AG04449 (cell line): Measurements from ENCODE around the gene ZDHHC3.

Experiments
- CTCF ChIA-PET: fragments of 350-600 bp; formaldehyde crosslinking; extraction: SDS; loops from one replicate; lab custom pipeline; 2021; ENCODE audit warnings: antibody characterized with exemption; lab: Yijun Ruan, JAX
- POLR2A ChIA-PET: fragments of 400-600, 350-600 bp; formaldehyde crosslinking; extraction: SDS; loops from one replicate; lab custom pipeline; 2020; ENCODE audit warnings: antibody characterized with exemption, inconsistent platforms; lab: Yijun Ruan, JAX
- DNase-seq: peaks from one replicate; pipeline ENCODE4 v3.0.0-alpha.2; 2010; ENCODE audit warnings: low read depth, low spot score
- H3K4me3 ChIP-seq: 2 replicates; pipeline ENCODE4 v1.5.1; 2011; ENCODE audit warnings: low read depth, mild to moderate bottlenecking, control low read depth, low read length
- TF ChIP-seq, protein P1 (sequence below): IDR thresholded peaks from one replicate; pipeline ENCODE4 v1.5.1; 2011; ENCODE audit warnings: mild to moderate bottlenecking, moderate library complexity, low read length, control low read depth, inconsistent platforms; ENCODE audit not compliant: insufficient read depth; ENCODE audit errors: missing control alignments

Gene ZDHHC3

DNA sequence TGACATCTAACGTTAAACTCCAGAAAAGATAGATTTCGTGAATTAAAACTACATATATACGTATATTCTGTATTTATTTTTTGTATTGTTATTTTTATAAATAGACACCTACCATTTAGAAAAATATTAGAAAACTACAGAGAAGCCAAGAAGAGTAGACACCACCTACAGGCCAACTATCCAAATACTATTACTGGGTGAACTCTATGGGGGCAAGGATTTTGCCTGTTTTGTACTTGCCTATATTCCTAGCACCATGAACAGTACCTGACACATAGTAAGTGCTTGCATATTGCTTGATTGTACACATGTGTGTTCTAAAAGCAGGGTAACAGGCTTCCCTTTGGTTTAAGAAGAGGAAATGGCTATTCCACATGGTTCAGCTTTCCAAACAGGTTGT lies 25.8 kb upstream of the ZDHHC3 start:
- H3K4me3 ChIP-seq, result no peak overlapping the region
- CTCF ChIA-PET, result interaction anchor here (1.8 to 2.8 kb wide), 2 partner anchors 8 to 11 kb away, joined by 8 to 9 read pairs; no protein-coding TSS in a partner anchor
- POLR2A ChIA-PET, result no interaction called here
- TF ChIP-seq, protein P1, sequence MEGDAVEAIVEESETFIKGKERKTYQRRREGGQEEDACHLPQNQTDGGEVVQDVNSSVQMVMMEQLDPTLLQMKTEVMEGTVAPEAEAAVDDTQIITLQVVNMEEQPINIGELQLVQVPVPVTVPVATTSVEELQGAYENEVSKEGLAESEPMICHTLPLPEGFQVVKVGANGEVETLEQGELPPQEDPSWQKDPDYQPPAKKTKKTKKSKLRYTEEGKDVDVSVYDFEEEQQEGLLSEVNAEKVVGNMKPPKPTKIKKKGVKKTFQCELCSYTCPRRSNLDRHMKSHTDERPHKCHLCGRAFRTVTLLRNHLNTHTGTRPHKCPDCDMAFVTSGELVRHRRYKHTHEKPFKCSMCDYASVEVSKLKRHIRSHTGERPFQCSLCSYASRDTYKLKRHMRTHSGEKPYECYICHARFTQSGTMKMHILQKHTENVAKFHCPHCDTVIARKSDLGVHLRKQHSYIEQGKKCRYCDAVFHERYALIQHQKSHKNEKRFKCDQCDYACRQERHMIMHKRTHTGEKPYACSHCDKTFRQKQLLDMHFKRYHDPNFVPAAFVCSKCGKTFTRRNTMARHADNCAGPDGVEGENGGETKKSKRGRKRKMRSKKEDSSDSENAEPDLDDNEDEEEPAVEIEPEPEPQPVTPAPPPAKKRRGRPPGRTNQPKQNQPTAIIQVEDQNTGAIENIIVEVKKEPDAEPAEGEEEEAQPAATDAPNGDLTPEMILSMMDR, result no peak
- no peak for DNase-seq

DNA sequence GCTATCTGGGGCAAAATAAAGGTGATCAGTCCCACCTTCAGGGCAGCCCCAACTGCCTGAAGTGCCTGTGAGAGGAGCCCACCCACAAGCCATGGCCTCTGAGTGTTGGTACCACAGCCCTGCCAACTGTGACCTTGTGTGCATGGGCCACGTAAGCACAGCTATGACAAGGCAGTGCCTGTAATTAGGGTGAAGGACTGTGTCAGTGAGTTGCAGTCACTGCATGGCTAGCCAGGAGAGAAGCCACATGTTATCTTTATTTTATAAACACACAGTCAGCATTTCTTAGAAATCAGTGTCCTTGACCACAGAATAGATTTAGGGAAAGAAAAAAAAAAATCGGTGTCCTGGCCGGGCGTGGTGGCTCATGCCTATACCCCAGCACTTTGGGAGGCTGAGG lies 24.8 kb upstream of the ZDHHC3 start:
- DNase-seq, result no peak
- TF ChIP-seq, protein P1, result no peak
- ChIA-PET POLR2A (no interaction called here), CTCF (interaction anchor here (1.8 kb wide), 1 partner anchor 10 kb away, joined by 8 read pairs; no protein-coding TSS in a partner anchor)
- H3K4me3 ChIP-seq, result no peak overlapping the region

DNA sequence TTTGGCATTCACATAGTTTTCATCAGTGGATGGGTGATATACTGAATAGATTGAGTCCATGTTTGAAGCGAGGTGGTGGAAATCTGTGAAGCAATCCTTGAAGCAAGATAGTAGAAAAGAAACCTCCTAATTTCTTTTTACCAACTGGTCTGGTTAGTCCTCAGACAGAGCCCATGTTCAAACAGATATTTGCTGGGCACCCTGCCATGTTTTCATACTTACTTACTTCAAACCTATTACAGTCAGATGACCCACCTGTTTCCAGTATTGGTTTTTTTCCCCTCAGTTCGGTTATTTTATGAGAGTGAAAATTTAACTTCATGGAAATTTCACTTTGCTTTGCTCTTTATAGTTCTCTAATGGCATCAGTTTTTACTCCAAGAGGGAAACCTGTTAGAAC lies 23.8 kb upstream of the ZDHHC3 start:
- CTCF ChIA-PET, result interaction anchor here (1.3 kb wide), 1 partner anchor 11 kb away, joined by 3 read pairs; no protein-coding TSS in a partner anchor
- TF ChIP-seq, protein P1, result no peak
- POLR2A ChIA-PET, result no interaction called here
- DNase-seq, result no peak
- H3K4me3 ChIP-seq, result no peak overlapping the region

DNA sequence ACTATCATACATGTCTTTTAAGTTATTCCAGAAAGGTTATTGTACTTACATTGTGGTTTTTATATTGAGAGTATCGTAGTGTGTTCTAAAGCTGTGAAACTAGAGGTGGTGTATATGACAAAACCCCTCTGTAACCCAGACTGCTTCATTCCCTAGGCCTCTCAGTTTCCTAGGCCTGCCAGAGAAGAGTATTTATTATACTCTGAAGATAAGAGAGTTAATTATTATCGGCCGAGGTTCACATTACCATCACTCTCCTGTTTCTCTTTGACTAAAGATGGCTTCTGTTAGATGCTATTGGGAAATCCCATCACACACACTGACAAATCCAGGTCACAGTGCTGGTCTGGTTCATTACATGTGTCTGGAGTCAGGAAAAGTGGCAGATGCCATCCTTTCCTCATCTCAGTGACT lies 20.6 kb upstream of the ZDHHC3 start:
- CTCF ChIA-PET, result interaction anchor here (1.0 to 2.0 kb wide), 3 partner anchors 9 to 19 kb away, joined by 4 to 7 read pairs (median 4); no protein-coding TSS in a partner anchor
- POLR2A ChIA-PET, result no interaction called here
- TF ChIP-seq, protein P1, result no peak
- no peak for DNase-seq
- H3K4me3 ChIP-seq, result no peak overlapping the region

DNA sequence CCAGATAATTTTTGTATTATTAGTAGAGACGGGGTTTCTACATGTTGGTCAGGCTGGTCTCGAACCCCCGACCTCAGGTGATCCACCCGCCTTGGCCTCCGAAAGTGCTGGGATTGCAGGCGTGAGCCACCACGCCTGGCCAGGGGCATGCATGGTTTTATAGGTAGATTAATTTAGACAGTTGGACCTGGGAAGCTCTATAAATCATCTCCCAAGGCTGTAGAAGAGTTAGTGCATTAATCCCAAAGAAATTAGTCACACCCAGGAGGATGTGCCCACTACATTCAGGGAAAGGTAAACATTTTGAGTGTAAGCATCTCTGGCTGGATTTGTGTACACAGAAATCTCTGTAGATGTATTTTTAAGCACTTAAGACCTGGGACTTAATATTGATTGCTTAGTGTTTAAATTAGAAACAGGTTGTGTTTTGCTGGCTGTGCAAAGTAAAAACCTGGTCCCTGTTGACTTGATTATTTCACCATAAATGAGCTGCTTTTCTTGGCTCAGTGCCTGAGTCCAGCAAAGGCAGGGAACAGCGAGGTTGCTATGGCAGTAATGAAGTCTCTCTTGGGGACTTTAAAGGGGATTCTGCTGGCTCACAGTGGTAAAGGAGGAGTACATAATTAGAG lies 19.3 kb upstream of the ZDHHC3 start:
- DNase-seq, result no peak
- POLR2A ChIA-PET, result no interaction called here
- CTCF ChIA-PET, result interaction anchor here (1.6 to 2.0 kb wide), 2 partner anchors 8 to 17 kb away, joined by 4 to 7 read pairs; no protein-coding TSS in a partner anchor
- no peak overlapping the region for H3K4me3 ChIP-seq
- TF ChIP-seq, protein P1, result no peak

DNA sequence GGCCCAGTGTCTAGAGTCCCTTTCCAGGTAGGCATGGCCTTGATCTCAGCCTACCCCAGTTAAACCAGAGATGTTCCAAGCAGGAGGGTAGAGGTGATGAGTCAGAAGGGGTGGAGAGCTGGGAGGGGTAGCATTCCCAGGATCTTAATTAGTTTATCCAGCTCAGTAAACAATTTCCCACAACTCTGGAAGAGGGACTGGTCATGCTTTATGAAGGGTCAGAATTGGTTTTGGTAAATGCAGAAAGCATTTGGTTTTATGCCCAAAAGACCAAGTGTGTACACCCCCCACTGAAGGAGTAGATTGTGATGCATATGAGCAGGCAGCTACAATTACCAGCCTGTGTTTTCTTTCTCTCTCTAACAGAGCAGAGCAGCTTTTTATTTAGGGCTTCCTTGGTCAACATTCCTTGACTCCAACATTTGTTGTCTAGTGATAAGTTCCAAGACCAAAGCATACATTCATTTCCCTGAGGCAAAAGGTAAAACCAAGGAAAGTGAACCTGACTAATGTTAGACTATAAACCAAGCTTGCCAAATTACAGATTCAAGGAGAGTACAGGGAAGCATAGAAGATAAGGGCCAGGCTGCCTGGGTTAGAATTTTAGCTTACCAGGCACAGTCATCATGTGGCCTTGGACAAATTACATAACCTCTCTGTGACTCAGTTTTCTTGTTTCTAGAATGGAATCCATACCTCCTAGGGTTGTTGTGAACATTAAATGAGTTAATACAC lies 17.7 kb upstream of the ZDHHC3 start:
- POLR2A ChIA-PET, result interaction anchor here (1.2 kb wide), 1 partner anchor 17 kb away, joined by 3 read pairs; no protein-coding TSS in a partner anchor
- CTCF ChIA-PET, result interaction anchor here (0.8 to 3.2 kb wide), 8 partner anchors 9 to 43 kb away, joined by 3 to 33 read pairs (median 8); partner anchors contain the start of genes EXOSC7 and ZDHHC3
- no peak for DNase-seq
- TF ChIP-seq, protein P1, result no peak
- no peak overlapping the region for H3K4me3 ChIP-seq
